ENCODE measurements around the gene UQCC5. TPM values are rescaled to one million over a fixed set of nuclear protein-coding genes. Genes with fewer than 3 reads are reported as not detected.

The UQCC5 gene
- 43.8 and 124 TPM in 2 replicates for polyA plus RNA-seq (2012; rRNA removed)
- 66.8 and 89.4 TPM in 2 replicates for polyA plus RNA-seq (2012; cell fraction: cytosol; rRNA removed)
- 25.8 and 41.7 TPM in 2 replicates for polyA plus RNA-seq (2012; cell fraction: nucleus; rRNA removed)

GRCh38 chr3:52536369-52537164 lies at the start of gene UQCC5:
UQCC5 (plus strand) TSS chr3:52536605; CDS start chr3:52536756, 151 bp downstream.
- peaks cover 12 to 19% of the 10 kb centered on the region in 2 experiments for H3K36me3 ChIP-seq (replicated peaks in 1 of 2; ENCODE audit: control insufficient read depth in 1 of 2, insufficient read depth in 2 of 2, low read length in 1 of 2)
- H4K20me1 ChIP-seq (ENCODE audit: insufficient read depth), result peaks cover 37% of the 10 kb centered on the region
- peak within 1 kb of the TSS; percentile 95 for H3K9ac ChIP-seq
- CTCF ChIA-PET, result interaction anchor here (0.8 to 1.9 kb wide), 4 partner anchors 10 to 145 kb away, joined by 3 to 5 read pairs (median 4); no protein-coding TSS in a partner anchor
- H3K9me2 ChIP-seq, result no peaks in the 10 kb centered on the region
- H3K4me3 ChIP-seq (ENCODE audit: low read depth in 2 of 2, low read length in 1 of 2), result peak within 1 kb of the TSS; percentile 83 to 94
- POLR2A ChIA-PET, result interaction anchor here (0.7 to 1.0 kb wide), 4 partner anchors 15 to 149 kb away, joined by 3 to 4 read pairs (median 4); no protein-coding TSS in a partner anchor
- peaks cover 17 to 45% of the 10 kb centered on the region in 2 experiments for H3K4me1 ChIP-seq (ENCODE audit: control insufficient read depth in 1 of 2, insufficient read depth in 2 of 2, low read depth in 1 of 2, low read length in 1 of 2)
- H3K4me2 ChIP-seq, result peak within 1 kb of the TSS; percentile 94
- H3K27me3 ChIP-seq (ENCODE audit: insufficient read depth), result no peaks in the 10 kb centered on the region
- H3F3A ChIP-seq (replicated peaks; ENCODE audit: insufficient read depth), result peaks cover 38% of the 10 kb centered on the region
- under 1% methylated on average over 37 of the region's 65 CpGs for WGBS (ENCODE audit: low lambda C conversion rate)
- peak within 1 kb of the TSS; percentile 42; the same call in 1 of the 2 replicates for H2AFZ ChIP-seq (ENCODE audit: low read depth)
- DNase-seq, result peak; percentile 94
- H3K27ac ChIP-seq (ENCODE audit: low read depth in 2 of 2, low read length in 1 of 2), result peak within 1 kb of the TSS; percentile 84 to 87
- peaks cover 81% of the 10 kb centered on the region for H3K79me2 ChIP-seq (ENCODE audit: insufficient read depth)
- H3K9me3 ChIP-seq, result no peaks in the 10 kb centered on the region
- TF ChIP-seq, protein P1, sequence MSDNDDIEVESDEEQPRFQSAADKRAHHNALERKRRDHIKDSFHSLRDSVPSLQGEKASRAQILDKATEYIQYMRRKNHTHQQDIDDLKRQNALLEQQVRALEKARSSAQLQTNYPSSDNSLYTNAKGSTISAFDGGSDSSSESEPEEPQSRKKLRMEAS (IDR thresholded peaks at IDR 0.05; ENCODE audit: low read depth), result peak; percentile 84
- TF ChIP-seq TAF1 (IDR thresholded peaks at IDR 0.05; ENCODE audit: borderline replicate concordance, low read depth, low read length) (peak; percentile 86), MEF2A (IDR thresholded peaks at IDR 0.05; ENCODE audit: borderline replicate concordance, low read depth) (no peak), GATA2 (CRISPR knock-in tag; IDR thresholded peaks at IDR 0.05) (no peak), ELF1 (IDR thresholded peaks at IDR 0.05) (peak; percentile 67; the same call in 1 of the 2 replicates), POLR2AphosphoS5 (IDR thresholded peaks at IDR 0.05; ENCODE audit: low read depth, low read length) (peak; percentile 97), RXRA (IDR thresholded peaks at IDR 0.05; ENCODE audit: borderline replicate concordance, low read depth) (no peak), PBX3 (IDR thresholded peaks at IDR 0.05) (peak; percentile 34), SMC3 (IDR thresholded peaks at IDR 0.05; ENCODE audit: low read depth, low read length) (no peak), EP300 (IDR thresholded peaks at IDR 0.05; ENCODE audit: borderline replicate concordance in 1 of 2, low read depth in 1 of 2, low read length in 1 of 2) (no peak), CHD2 (IDR thresholded peaks at IDR 0.05; ENCODE audit: low read length, partially characterized antibody) (peak; percentile 95), RCOR1 (IDR thresholded peaks at IDR 0.05; ENCODE audit: low read length) (no peak), FOXM1 (IDR thresholded peaks at IDR 0.05; ENCODE audit: low read depth) (no peak), NRF1 (IDR thresholded peaks at IDR 0.05; ENCODE audit: low read depth, low read length) (peak; percentile 96), SIN3A (IDR thresholded peaks at IDR 0.05; ENCODE audit: borderline replicate concordance, low read depth, low read length) (peak; percentile 91; the same call in 1 of the 2 replicates), FOSL2 (IDR thresholded peaks at IDR 0.05; ENCODE audit: borderline replicate concordance, low read depth) (no peak), EZH2phosphoT487 (IDR thresholded peaks at IDR 0.05; ENCODE audit: borderline replicate concordance, low read depth) (no peak), GABPA (IDR thresholded peaks at IDR 0.05; ENCODE audit: low read depth) (peak; percentile 48; the same call in 1 of the 2 replicates), NFIC (IDR thresholded peaks at IDR 0.05; ENCODE audit: borderline replicate concordance) (no peak), RFX5 (IDR thresholded peaks at IDR 0.05; ENCODE audit: low read length) (peak; percentile 67; the same call in 1 of the 2 replicates), CTCF (IDR thresholded peaks at IDR 0.05) (no peak), JUND (IDR thresholded peaks at IDR 0.05) (no peak), YY1 (IDR thresholded peaks at IDR 0.05; ENCODE audit: low read depth) (peak; percentile 8; the same call in 1 of the 2 replicates), RAD21 (IDR thresholded peaks at IDR 0.05; ENCODE audit: low read length) (peak; percentile 12; the same call in 1 of the 2 replicates), FOXJ3 (CRISPR knock-in tag; IDR thresholded peaks at IDR 0.05) (peak; percentile 23; the same call in 1 of the 2 replicates), MXI1 (IDR thresholded peaks at IDR 0.05; ENCODE audit: low read depth, low read length) (peak; percentile 91)
- TF ChIP-seq, protein P2, sequence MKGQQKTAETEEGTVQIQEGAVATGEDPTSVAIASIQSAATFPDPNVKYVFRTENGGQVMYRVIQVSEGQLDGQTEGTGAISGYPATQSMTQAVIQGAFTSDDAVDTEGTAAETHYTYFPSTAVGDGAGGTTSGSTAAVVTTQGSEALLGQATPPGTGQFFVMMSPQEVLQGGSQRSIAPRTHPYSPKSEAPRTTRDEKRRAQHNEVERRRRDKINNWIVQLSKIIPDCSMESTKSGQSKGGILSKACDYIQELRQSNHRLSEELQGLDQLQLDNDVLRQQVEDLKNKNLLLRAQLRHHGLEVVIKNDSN (IDR thresholded peaks at IDR 0.05; ENCODE audit: borderline replicate concordance, low read depth), result peak; percentile 88
- TF ChIP-seq, protein P3, sequence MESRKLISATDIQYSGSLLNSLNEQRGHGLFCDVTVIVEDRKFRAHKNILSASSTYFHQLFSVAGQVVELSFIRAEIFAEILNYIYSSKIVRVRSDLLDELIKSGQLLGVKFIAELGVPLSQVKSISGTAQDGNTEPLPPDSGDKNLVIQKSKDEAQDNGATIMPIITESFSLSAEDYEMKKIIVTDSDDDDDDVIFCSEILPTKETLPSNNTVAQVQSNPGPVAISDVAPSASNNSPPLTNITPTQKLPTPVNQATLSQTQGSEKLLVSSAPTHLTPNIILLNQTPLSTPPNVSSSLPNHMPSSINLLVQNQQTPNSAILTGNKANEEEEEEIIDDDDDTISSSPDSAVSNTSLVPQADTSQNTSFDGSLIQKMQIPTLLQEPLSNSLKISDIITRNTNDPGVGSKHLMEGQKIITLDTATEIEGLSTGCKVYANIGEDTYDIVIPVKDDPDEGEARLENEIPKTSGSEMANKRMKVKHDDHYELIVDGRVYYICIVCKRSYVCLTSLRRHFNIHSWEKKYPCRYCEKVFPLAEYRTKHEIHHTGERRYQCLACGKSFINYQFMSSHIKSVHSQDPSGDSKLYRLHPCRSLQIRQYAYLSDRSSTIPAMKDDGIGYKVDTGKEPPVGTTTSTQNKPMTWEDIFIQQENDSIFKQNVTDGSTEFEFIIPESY (IDR thresholded peaks at IDR 0.05; ENCODE audit: borderline replicate concordance, low read depth), result peak; percentile 89; the same call in 1 of the 2 replicates

Measured in SK-N-SH (cell line).